Lung (tissue), 12 donors: ENCODE data around the gene CSF2RB. TPM values are rescaled to one million over a fixed set of nuclear protein-coding genes. Genes with fewer than 3 reads are reported as not detected.

Experiments used
- ATAC-seq: fragments of 200-7000 bp; cut with Tn5 transposase; one replicate; pipeline ENCODE4 v1.9.1; 2020; ENCODE audit warnings: moderate number of reproducible peaks; ENCODE audit not compliant: insufficient read depth, low FRiP score
- DNase-seq, 3 donors: peaks; one replicate each; pipeline ENCODE4 v3.0.0-alpha.2; 2013 to 2017
- H3K27ac ChIP-seq, 2 donors: one replicate each; pipeline ENCODE4 v1.5.1; 2013; ENCODE audit warnings: mild to moderate bottlenecking in 2 of 2, moderate library complexity in 2 of 2, control low read depth in 1 of 2, inconsistent platforms in 1 of 2, low read depth in 1 of 2, low read length in 1 of 2
- H3K27me3 ChIP-seq, 3 donors: one replicate each; pipeline ENCODE4 v1.5.1; 2013; ENCODE audit warnings: low read length in 2 of 3; ENCODE audit not compliant: control insufficient read depth in 3 of 3, insufficient read depth in 3 of 3
- H3K36me3 ChIP-seq, 4 donors: one replicate each; pipeline ENCODE4 v1.5.1; 2013; ENCODE audit warnings: low read length in 4 of 4, mild to moderate bottlenecking in 1 of 4, moderate library complexity in 1 of 4; ENCODE audit not compliant: control insufficient read depth in 4 of 4, insufficient read depth in 4 of 4
- H3K4me1 ChIP-seq, 5 donors: one replicate each; pipeline ENCODE4 v1.5.1; 2013; ENCODE audit warnings: low read length in 5 of 5, mild to moderate bottlenecking in 2 of 5, moderate library complexity in 1 of 5; ENCODE audit not compliant: control insufficient read depth in 5 of 5, insufficient read depth in 5 of 5
- H3K4me3 ChIP-seq: one replicate; pipeline ENCODE4 v1.5.1; 2013; ENCODE audit warnings: mild to moderate bottlenecking, control low read depth, moderate library complexity
- H3K9ac ChIP-seq, 2 donors: one replicate each; pipeline ENCODE4 v1.5.1; 2013; ENCODE audit warnings: low read length in 2 of 2, control low read depth in 1 of 2; ENCODE audit not compliant: insufficient read depth in 1 of 2
- H3K9me3 ChIP-seq, 4 donors: one replicate each; pipeline ENCODE4 v1.5.1; 2013; ENCODE audit warnings: low read length in 3 of 4, mild to moderate bottlenecking in 1 of 4, moderate library complexity in 1 of 4; ENCODE audit not compliant: control insufficient read depth in 4 of 4, insufficient read depth in 3 of 4
- WGBS, 2 donors: extraction: QIAGEN DNeasy Blood & Tissue Kit; methylation state at CpG; one replicate each; pipeline ENCODE4 v1.1.7; 2013; 5-methylcytosine and 5-hydroxymethylcytosine counted together
- polyA plus RNA-seq, 2 donors: library from polyadenylated mRNA; stranded (reverse); fragments of 200-250 nt; gene quantifications; one replicate each; pipeline ENCODE4 v1.2.1, GENCODE V29; 2013
- total RNA-seq, 2 donors: library from RNA; depleted of rRNA in 1 of 2; stranded (reverse); fragments of >200 nt in 1 of 2; gene quantifications; one replicate each; pipeline ENCODE4 v1.2.1, GENCODE V29; 2014 to 2021
- TF ChIP-seq, protein P1 (sequence below): IDR thresholded peaks from 2 replicates; pipeline ENCODE4 v1.5.1; 2012; ENCODE audit warnings: mild to moderate bottlenecking; ENCODE audit errors: control extremely low read depth, extremely low read depth
- donor health status: control.
- donor health status: control.
- donor health status: Bipolar disorder and iron deficiency.
- donor health status: healthy.
- donor health status: DM: yes; HTN: yes; CAD: no.

The CSF2RB gene
- total and polyA plus RNA-seq, 4 donors = 6.6 to 72.8 (median 20.6) TPM

DNA sequence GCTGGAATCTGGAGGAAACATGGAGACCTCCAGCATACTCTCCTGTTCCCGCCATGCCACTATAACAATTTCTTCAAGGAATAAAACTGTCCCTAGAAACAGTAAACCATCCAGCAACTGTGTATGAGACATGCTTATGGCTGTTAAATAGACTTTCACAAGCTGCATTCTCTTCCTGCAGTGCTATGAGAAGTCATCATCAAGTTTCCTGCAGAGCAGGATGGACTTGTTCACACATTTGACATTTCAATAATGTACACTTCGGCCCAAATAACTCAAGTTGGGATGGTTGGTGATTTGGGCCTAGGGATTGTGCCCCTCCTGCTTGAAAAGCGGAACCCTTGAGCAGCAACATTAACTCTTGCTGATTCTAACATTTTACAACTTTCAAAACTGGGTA lies 20.2 kb upstream of the CSF2RB start:
- H3K4me1 ChIP-seq = peaks cover 0 to 4% (median 0%) of the 10 kb centered on the region in 5 donors
- no peak overlapping the region for H3K9ac ChIP-seq
- no peaks in the 10 kb centered on the region for H3K27me3 ChIP-seq
- H3K4me3 ChIP-seq = no peak overlapping the region
- 74 to 84% methylated on average over 3 of the region's 3 CpGs for WGBS, 2 donors
- DNase-seq (no peak), ATAC-seq (no peak)
- TF ChIP-seq, protein P1, sequence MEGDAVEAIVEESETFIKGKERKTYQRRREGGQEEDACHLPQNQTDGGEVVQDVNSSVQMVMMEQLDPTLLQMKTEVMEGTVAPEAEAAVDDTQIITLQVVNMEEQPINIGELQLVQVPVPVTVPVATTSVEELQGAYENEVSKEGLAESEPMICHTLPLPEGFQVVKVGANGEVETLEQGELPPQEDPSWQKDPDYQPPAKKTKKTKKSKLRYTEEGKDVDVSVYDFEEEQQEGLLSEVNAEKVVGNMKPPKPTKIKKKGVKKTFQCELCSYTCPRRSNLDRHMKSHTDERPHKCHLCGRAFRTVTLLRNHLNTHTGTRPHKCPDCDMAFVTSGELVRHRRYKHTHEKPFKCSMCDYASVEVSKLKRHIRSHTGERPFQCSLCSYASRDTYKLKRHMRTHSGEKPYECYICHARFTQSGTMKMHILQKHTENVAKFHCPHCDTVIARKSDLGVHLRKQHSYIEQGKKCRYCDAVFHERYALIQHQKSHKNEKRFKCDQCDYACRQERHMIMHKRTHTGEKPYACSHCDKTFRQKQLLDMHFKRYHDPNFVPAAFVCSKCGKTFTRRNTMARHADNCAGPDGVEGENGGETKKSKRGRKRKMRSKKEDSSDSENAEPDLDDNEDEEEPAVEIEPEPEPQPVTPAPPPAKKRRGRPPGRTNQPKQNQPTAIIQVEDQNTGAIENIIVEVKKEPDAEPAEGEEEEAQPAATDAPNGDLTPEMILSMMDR = no peak
- no peaks in the 10 kb centered on the region for H3K36me3 ChIP-seq
- H3K27ac ChIP-seq = no peak overlapping the region
- H3K9me3 ChIP-seq = peaks cover 0 to 7% (median 0%) of the 10 kb centered on the region in 4 donors

DNA sequence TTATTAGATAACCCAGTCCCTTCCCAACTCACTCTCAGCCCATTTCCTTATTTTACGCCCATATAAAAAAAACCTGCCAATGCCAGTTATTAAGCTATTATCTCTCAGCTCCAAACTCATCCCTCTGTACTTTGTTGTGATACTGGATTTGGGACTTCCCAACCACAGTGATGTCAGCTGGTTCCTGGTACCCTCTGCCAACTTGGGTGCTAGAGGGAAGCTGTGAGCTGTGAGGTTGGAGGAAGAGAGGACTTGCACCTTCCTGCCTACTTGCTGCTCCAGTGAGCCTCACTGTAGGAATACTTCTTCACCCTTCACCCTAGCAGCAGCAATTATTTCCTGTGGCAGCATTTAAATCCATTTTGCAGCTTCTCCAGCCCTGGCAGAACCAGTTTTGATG lies 19.2 kb upstream of the CSF2RB start:
- TF ChIP-seq, protein P1 = no peak
- Histone ChIP-seq H3K9me3 (peaks cover 0 to 9% (median 0%) of the 10 kb centered on the region in 4 donors), H3K9ac (no peak overlapping the region), H3K27me3 (no peaks in the 10 kb centered on the region), H3K36me3 (no peaks in the 10 kb centered on the region), H3K4me1 (peaks cover 0 to 4% (median 0%) of the 10 kb centered on the region in 5 donors), H3K27ac (no peak overlapping the region), H3K4me3 (no peak overlapping the region)
- 90 to 97% methylated on average over 1 of the region's 1 CpG for WGBS, 2 donors
- no peak for ATAC-seq
- no peak for DNase-seq

DNA sequence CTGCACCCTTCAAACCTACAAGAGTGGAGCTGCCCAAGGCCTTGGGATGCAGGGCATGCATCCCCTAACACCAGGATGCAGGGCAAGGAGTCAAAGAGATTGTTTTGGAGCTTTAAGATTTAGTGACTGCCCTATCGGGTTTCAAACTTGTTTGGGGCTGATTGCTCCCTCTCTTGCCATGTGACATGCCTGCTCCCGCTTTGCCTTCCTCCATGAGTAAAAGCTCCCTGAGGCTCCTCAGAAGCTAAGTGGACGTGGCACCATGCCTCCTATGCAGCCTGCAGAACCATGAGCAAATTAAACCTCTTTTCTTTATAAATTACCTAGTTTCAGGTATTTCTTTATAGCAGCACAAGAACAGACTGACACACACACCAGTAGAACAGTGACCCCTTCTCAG lies 15.8 kb upstream of the CSF2RB start:
- Histone ChIP-seq H3K36me3 (no peaks in the 10 kb centered on the region), H3K9me3 (peaks cover 0 to 18% (median 2%) of the 10 kb centered on the region in 4 donors), H3K27me3 (no peaks in the 10 kb centered on the region), H3K9ac (no peak overlapping the region), H3K27ac (no peak overlapping the region), H3K4me3 (no peak overlapping the region), H3K4me1 (peaks cover 0 to 1% (median 0%) of the 10 kb centered on the region in 5 donors)
- ATAC-seq = no peak
- TF ChIP-seq, protein P1 = no peak
- no peak for DNase-seq
- 72 to 78% methylated on average over 3 of the region's 3 CpGs for WGBS, 2 donors

DNA sequence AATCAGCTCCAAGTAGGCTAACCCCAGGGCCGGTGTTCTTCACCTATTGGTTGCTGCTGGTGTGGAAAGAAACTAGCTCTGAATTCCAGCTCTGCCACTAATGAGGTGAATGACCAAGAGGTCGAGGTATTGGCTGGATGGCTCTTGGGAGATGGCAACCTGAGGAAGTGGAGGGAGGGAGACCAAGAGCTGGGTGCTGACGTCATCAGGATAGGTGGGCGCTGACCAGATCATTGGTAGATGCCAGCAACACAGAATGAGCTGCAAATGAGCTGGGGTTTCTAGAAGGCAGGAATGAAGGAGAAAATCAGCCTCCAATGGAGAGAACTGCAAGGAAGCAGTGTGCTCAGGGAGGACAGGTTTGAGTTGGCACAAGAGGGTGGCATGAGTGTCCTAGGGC lies 14.7 kb upstream of the CSF2RB start:
- WGBS, 2 donors = 82 to 85% methylated on average over 4 of the region's 4 CpGs

More for the DNA sequence above, 14.7 kb upstream of the CSF2RB start:
- TF ChIP-seq, protein P1 = no peak
- Histone ChIP-seq H3K9ac (no peak overlapping the region), H3K27ac (no peak overlapping the region), H3K36me3 (no peaks in the 10 kb centered on the region), H3K27me3 (no peaks in the 10 kb centered on the region), H3K4me1 (peaks cover 0 to 1% (median 0%) of the 10 kb centered on the region in 5 donors), H3K4me3 (no peak overlapping the region), H3K9me3 (peaks cover 0 to 18% (median 2%) of the 10 kb centered on the region in 4 donors)
- DNase-seq (no peak), ATAC-seq (no peak)
